ENCODE data around the gene PTPN18. TPM values are rescaled to one million over a fixed set of nuclear protein-coding genes. Genes with fewer than 3 reads are reported as not detected.

PTPN18 gene
- total and polyA plus RNA-seq, 12 donors: 7.8 to 35.0 (median 12.9) TPM

- H3K4me3 ChIP-seq: peak overlapping the region; percentile 74 to 92 (median 87)
- no peaks in the 10 kb centered on the region for H3K9me3 ChIP-seq
- H3K36me3 ChIP-seq: peaks cover 0 to 32% (median 0%) of the 10 kb centered on the region in 9 donors
- peaks cover 3 to 67% (median 20%) of the 10 kb centered on the region in 9 donors for H3K4me1 ChIP-seq
- peak in 5 of 8 donors; percentile 1 to 6 (median 6) for ATAC-seq
- intact Hi-C loops (cut with DNase I): loop anchor here in 1 of 10 donors (2.0 kb wide), 1 partner anchor 14 kb away; no protein-coding TSS in a partner anchor
- H3K27ac ChIP-seq: peak overlapping the region; percentile 80 to 98 (median 94)
- no peak for DNase-seq
- 51 to 58% methylated on average over 24 of the region's 24 CpGs for WGBS, 2 donors
- TF ChIP-seq, protein P1, sequence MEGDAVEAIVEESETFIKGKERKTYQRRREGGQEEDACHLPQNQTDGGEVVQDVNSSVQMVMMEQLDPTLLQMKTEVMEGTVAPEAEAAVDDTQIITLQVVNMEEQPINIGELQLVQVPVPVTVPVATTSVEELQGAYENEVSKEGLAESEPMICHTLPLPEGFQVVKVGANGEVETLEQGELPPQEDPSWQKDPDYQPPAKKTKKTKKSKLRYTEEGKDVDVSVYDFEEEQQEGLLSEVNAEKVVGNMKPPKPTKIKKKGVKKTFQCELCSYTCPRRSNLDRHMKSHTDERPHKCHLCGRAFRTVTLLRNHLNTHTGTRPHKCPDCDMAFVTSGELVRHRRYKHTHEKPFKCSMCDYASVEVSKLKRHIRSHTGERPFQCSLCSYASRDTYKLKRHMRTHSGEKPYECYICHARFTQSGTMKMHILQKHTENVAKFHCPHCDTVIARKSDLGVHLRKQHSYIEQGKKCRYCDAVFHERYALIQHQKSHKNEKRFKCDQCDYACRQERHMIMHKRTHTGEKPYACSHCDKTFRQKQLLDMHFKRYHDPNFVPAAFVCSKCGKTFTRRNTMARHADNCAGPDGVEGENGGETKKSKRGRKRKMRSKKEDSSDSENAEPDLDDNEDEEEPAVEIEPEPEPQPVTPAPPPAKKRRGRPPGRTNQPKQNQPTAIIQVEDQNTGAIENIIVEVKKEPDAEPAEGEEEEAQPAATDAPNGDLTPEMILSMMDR (IDR thresholded peaks at IDR 0.05): peak in 4 of 9 donors; percentile 3 to 24 (median 8)
- no peaks in the 10 kb centered on the region for H3K27me3 ChIP-seq
These were observed 17.3 kb downstream of the PTPN18 start for GRCh38 chr2:130372833-130373807.

- intact Hi-C loops (cut with DNase I): loop anchor here in 1 of 10 donors (2.0 kb wide), 1 partner anchor 13 kb away; no protein-coding TSS in a partner anchor
- H3K27me3 ChIP-seq: no peaks in the 10 kb centered on the region
- no peak for DNase-seq
- H3K36me3 ChIP-seq: peaks cover 0 to 35% (median 0%) of the 10 kb centered on the region in 9 donors
- WGBS, 2 donors: 94 to 95% methylated on average over 3 of the region's 3 CpGs
- H3K4me1 ChIP-seq: peaks cover 3 to 64% (median 20%) of the 10 kb centered on the region in 9 donors
- H3K27ac ChIP-seq: peak overlapping the region in 7 of 10 donors; percentile 83 to 98 (median 94)
- H3K9me3 ChIP-seq: no peaks in the 10 kb centered on the region
- TF ChIP-seq, protein P1 (IDR thresholded peaks at IDR 0.05): no peak
- ATAC-seq: no peak
- peak overlapping the region in 4 of 10 donors; percentile 74 to 92 (median 84) for H3K4me3 ChIP-seq
These were observed 18.0 kb downstream of the PTPN18 start for GRCh38 chr2:130373808-130374365.

GRCh38 chr2:130374587-130375290, 18.9 kb downstream of the PTPN18 start:
- WGBS, 2 donors: 78 to 89% methylated on average over 9 of the region's 9 CpGs
- Histone ChIP-seq H3K9me3 (no peaks in the 10 kb centered on the region), H3K4me1 (peaks cover 3 to 62% (median 23%) of the 10 kb centered on the region in 9 donors), H3K27ac (peak overlapping the region in 1 of 10 donors; percentile 13), H3K27me3 (no peaks in the 10 kb centered on the region), H3K36me3 (peaks cover 0 to 35% (median 0%) of the 10 kb centered on the region in 9 donors), H3K4me3 (no peak overlapping the region)
- DNase-seq (no peak), ATAC-seq (no peak)
- intact Hi-C loops (cut with DNase I): no loop called here
- TF ChIP-seq, protein P1 (IDR thresholded peaks at IDR 0.05): no peak
